GM12878 (cell line): Measurements from ENCODE around the gene TYW1.
"Not testable (repeated sequence)": the region's sequence is repeated elsewhere in the genome, so short reads cannot be mapped to it uniquely, and the experiment has no call there.

Experiments
- BHLHE40 ChIP-seq, 2 experiments: fragments of 450-650 bp in 1 of 2; IDR thresholded peaks; 2 replicates each; pipeline ENCODE4 v1.6.1; 2011 to 2017; ENCODE audit warnings: low read depth in 2 of 2, borderline replicate concordance in 1 of 2, improper control_type of control experiment in 1 of 2, low read length in 1 of 2, mild to moderate bottlenecking in 1 of 2
- CEBPB ChIP-seq, 2 experiments: fragments of 150-350 bp in 1 of 2; IDR thresholded peaks; 2 replicates each; pipeline ENCODE4 v1.6.1; 2012 to 2014; ENCODE audit warnings: low read depth in 2 of 2, low read length in 2 of 2, borderline replicate concordance in 1 of 2, inconsistent platforms in 1 of 2
- GABPA ChIP-seq: IDR thresholded peaks from 2 replicates; pipeline ENCODE4 v1.6.1; 2014; ENCODE audit warnings: antibody characterized with exemption, low read depth, mild to moderate bottlenecking, inconsistent platforms
- NBN ChIP-seq: fragments of 450-650 bp; IDR thresholded peaks from 2 replicates; pipeline ENCODE4 v1.6.1; 2016
- NFYB ChIP-seq: IDR thresholded peaks from 2 replicates; pipeline ENCODE4 v1.6.1; 2011; ENCODE audit warnings: low read depth, mild to moderate bottlenecking, low read length, improper control_type of control experiment, moderate library complexity; ENCODE audit not compliant: insufficient read depth
- RELA ChIP-seq: fragments of 450-650 bp; IDR thresholded peaks from 2 replicates; pipeline ENCODE4 v1.8.0; 2014; ENCODE audit warnings: borderline replicate concordance; ENCODE audit not compliant: partially characterized antibody
- SIN3A ChIP-seq: IDR thresholded peaks from 2 replicates; pipeline ENCODE4 v1.6.1; 2012; ENCODE audit warnings: low read depth, low read length, improper control_type of control experiment
- SRF ChIP-seq, 2 experiments: IDR thresholded peaks; 2 replicates each; pipeline ENCODE4 v1.6.1; 2011; ENCODE audit warnings: low read depth in 2 of 2, low read length in 2 of 2, mild to moderate bottlenecking in 1 of 2, moderate library complexity in 1 of 2
- TBL1XR1 ChIP-seq: IDR thresholded peaks from 2 replicates; pipeline ENCODE4 v1.6.1; 2012; ENCODE audit warnings: low read depth, low read length, improper control_type of control experiment
- ZNF207 ChIP-seq: fragments of 450-650 bp; IDR thresholded peaks from 2 replicates; pipeline ENCODE4 v1.6.1; 2014; ENCODE audit warnings: antibody characterized with exemption, mild to moderate bottlenecking, borderline replicate concordance
- TF ChIP-seq, protein P1 (sequence below), 3 experiments: IDR thresholded peaks in 2 of 3; conservative IDR thresholded peaks in 1 of 3; 2 replicates each; pipeline ENCODE4 v1.5.1; 2011; ENCODE audit warnings: low read depth in 3 of 3, low read length in 3 of 3, mild to moderate bottlenecking in 3 of 3, control low read depth in 2 of 3, moderate library complexity in 2 of 3, inconsistent platforms in 1 of 3, mixed read lengths in 1 of 3; ENCODE audit not compliant: control insufficient read depth in 2 of 3, insufficient read depth in 1 of 3; ENCODE audit errors: extremely low read depth in 1 of 3
- TF ChIP-seq, protein P2 (sequence below): fragments of 450-650 bp; IDR thresholded peaks from 2 replicates; pipeline ENCODE4 v1.6.1; 2017; ENCODE audit warnings: antibody characterized with exemption, mild to moderate bottlenecking, moderate library complexity

DNA sequence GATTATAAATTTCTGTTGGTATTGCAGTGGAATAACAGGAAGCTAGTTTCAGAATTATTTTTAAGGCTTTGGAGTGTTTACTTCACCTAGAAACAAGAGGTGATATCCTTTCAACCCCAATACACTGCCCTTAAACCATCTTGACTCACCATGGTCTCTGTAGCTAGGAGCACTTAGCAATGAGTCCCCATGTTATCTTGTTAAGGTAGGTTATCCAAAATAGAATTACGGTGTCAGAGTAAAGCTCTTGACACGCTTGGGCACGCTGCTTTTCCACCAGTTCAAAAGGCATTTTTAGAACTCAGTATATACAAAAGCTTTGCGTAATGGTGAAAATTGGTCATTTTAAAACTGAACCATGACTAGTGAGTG is 46.9 kb downstream of the TYW1 start:
- not testable (repeated sequence) for TF ChIP-seq BHLHE40 (IDR thresholded peaks at IDR 0.05; ENCODE audit: borderline replicate concordance in 1 of 2, low read depth in 2 of 2, low read length in 1 of 2); SRF (IDR thresholded peaks at IDR 0.05; ENCODE audit: low read depth in 2 of 2, low read length in 2 of 2); NBN; NFYB; ZNF207; CEBPB (IDR thresholded peaks at IDR 0.05; ENCODE audit: borderline replicate concordance in 1 of 2, low read depth in 2 of 2, low read length in 2 of 2); SIN3A; TBL1XR1; GABPA; RELA
- TF ChIP-seq, protein P1, sequence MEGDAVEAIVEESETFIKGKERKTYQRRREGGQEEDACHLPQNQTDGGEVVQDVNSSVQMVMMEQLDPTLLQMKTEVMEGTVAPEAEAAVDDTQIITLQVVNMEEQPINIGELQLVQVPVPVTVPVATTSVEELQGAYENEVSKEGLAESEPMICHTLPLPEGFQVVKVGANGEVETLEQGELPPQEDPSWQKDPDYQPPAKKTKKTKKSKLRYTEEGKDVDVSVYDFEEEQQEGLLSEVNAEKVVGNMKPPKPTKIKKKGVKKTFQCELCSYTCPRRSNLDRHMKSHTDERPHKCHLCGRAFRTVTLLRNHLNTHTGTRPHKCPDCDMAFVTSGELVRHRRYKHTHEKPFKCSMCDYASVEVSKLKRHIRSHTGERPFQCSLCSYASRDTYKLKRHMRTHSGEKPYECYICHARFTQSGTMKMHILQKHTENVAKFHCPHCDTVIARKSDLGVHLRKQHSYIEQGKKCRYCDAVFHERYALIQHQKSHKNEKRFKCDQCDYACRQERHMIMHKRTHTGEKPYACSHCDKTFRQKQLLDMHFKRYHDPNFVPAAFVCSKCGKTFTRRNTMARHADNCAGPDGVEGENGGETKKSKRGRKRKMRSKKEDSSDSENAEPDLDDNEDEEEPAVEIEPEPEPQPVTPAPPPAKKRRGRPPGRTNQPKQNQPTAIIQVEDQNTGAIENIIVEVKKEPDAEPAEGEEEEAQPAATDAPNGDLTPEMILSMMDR (IDR thresholded peaks at IDR 0.05 in 2 of 3, conservative IDR thresholded peaks at IDR 0.05 in 1 of 3; ENCODE audit: control insufficient read depth in 2 of 3, extremely low read depth in 1 of 3, insufficient read depth in 1 of 3, low read depth in 3 of 3, low read length in 3 of 3): not testable (repeated sequence)
- TF ChIP-seq, protein P2, sequence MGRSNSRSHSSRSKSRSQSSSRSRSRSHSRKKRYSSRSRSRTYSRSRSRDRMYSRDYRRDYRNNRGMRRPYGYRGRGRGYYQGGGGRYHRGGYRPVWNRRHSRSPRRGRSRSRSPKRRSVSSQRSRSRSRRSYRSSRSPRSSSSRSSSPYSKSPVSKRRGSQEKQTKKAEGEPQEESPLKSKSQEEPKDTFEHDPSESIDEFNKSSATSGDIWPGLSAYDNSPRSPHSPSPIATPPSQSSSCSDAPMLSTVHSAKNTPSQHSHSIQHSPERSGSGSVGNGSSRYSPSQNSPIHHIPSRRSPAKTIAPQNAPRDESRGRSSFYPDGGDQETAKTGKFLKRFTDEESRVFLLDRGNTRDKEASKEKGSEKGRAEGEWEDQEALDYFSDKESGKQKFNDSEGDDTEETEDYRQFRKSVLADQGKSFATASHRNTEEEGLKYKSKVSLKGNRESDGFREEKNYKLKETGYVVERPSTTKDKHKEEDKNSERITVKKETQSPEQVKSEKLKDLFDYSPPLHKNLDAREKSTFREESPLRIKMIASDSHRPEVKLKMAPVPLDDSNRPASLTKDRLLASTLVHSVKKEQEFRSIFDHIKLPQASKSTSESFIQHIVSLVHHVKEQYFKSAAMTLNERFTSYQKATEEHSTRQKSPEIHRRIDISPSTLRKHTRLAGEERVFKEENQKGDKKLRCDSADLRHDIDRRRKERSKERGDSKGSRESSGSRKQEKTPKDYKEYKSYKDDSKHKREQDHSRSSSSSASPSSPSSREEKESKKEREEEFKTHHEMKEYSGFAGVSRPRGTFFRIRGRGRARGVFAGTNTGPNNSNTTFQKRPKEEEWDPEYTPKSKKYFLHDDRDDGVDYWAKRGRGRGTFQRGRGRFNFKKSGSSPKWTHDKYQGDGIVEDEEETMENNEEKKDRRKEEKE: not testable (repeated sequence)
